SHP77 (cell line): ENCODE measurements around the gene OR2T6.
"Not testable (repeated sequence)": the region's sequence is repeated elsewhere in the genome, so short reads cannot be mapped to it uniquely, and the experiment has no call there.

Experiments
- DNase-seq, 2 experiments: peaks; one replicate each; lab custom pipeline; 2025; lab: John Stamatoyannopoulos, UW

The OR2T6 gene

DNA sequence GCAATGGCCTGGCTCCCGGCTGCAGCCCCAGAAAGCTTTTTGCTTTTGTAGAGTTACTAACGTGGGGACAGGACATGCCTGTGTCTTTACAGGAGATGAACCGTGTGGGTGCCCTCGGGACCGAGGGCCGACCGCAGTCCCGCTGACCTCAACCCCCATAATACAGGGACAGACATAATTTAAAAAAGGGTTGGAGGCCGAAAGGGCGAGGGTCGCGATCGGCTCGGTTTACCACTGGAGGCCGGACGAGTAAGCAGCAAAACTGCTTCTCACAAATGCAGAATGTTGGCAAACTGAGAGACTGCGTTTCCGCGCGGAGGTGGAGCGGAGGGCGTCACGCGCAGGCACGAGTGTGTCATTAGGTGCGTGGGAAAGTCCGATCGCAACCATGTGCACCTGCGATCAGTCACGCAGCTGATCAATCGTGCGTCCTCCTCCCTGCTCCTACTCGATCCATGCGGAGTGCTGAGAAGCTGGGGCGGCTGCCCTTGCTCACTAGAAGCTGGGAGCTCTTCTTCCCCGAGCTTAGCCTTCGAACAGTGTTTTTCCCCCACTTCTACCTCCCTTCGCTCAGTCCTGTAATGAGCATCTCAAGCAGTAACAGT lies 58.4 kb downstream of the OR2T6 start:
- not testable (repeated sequence) for DNase-seq

- not testable (repeated sequence) for DNase-seq
Observed at GRCh38 chr1:248434913-248435312, 59.4 kb downstream of the OR2T6 start.

- DNase-seq, result not testable (repeated sequence)
Observed at GRCh38 chr1:248436303-248436702, 60.8 kb downstream of the OR2T6 start.

- DNase-seq, result not testable (repeated sequence)
Observed at GRCh38 chr1:248438668-248439067, 63.1 kb downstream of the OR2T6 start.

DNA sequence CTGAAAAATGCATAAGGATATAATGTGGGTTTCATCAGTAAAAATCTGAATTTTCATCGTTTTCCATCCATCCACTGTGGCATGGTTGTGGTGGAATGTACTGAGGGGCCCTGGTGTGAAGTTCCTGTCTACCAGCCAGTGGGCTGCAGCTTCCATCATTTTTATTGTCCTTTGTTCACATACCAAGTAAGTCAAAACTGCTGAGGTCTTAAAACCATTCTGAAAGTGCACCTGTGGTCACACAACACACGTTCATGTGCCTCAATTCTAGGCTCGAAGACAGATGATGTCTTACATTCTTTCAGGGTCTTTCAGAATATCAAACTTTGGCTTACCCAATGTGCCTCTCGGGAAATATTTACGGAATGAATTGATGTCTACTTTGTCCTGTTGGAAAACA lies 63.7 kb downstream of the OR2T6 start:
- not testable (repeated sequence) for DNase-seq
